Skeletal muscle satellite cell (primary cell): ENCODE measurements around the gene AFF3.

Experiments
- H3K27me3 ChIP-seq: 2 replicates; pipeline ENCODE4 v1.7.0; 2013; ENCODE audit warnings: low read length; ENCODE audit not compliant: control insufficient read depth, insufficient read depth
- H3K36me3 ChIP-seq: 2 replicates; pipeline ENCODE4 v1.7.0; 2013; ENCODE audit warnings: mild to moderate bottlenecking, control low read depth, low read length; ENCODE audit not compliant: insufficient read depth
- H3K4me1 ChIP-seq: 2 replicates; pipeline ENCODE4 v1.7.0; 2013; ENCODE audit warnings: low read length; ENCODE audit not compliant: control insufficient read depth, insufficient read depth
- H3K4me2 ChIP-seq: 2 replicates; pipeline ENCODE4 v1.7.0; 2013; ENCODE audit warnings: mild to moderate bottlenecking, low read length
- H3K4me3 ChIP-seq: 2 replicates; pipeline ENCODE4 v1.7.0; 2013; ENCODE audit warnings: low read length
- H3K9ac ChIP-seq: 2 replicates; pipeline ENCODE4 v1.7.0; 2013; ENCODE audit warnings: mild to moderate bottlenecking, low read depth, low read length, moderate library complexity
- H3K9me3 ChIP-seq: replicated peaks from 2 replicates; pipeline ENCODE4 v1.7.0; 2013; ENCODE audit warnings: mild to moderate bottlenecking, control low read depth, low read length

The AFF3 gene

GRCh38 chr2:99803846-99804245 lies 338.5 kb downstream of the AFF3 start:
- Histone ChIP-seq H3K9me3 (no peaks in the 10 kb centered on the region), H3K4me1 (no peaks in the 10 kb centered on the region), H3K4me3 (no peak overlapping the region), H3K9ac (no peak overlapping the region), H3K4me2 (no peak overlapping the region), H3K36me3 (no peaks in the 10 kb centered on the region), H3K27me3 (no peaks in the 10 kb centered on the region)

GRCh38 chr2:99802734-99803133 lies 339.7 kb downstream of the AFF3 start:
- Histone ChIP-seq H3K9me3 (no peaks in the 10 kb centered on the region), H3K36me3 (no peaks in the 10 kb centered on the region), H3K4me1 (no peaks in the 10 kb centered on the region), H3K27me3 (no peaks in the 10 kb centered on the region), H3K4me3 (no peak overlapping the region), H3K9ac (no peak overlapping the region), H3K4me2 (no peak overlapping the region)

GRCh38 chr2:99801327-99801901 lies 341.0 kb downstream of the AFF3 start:
- Histone ChIP-seq H3K4me3 (no peak overlapping the region), H3K9ac (no peak overlapping the region), H3K36me3 (no peaks in the 10 kb centered on the region), H3K4me1 (no peaks in the 10 kb centered on the region), H3K4me2 (no peak overlapping the region), H3K27me3 (no peaks in the 10 kb centered on the region), H3K9me3 (no peaks in the 10 kb centered on the region)

- H3K4me3 ChIP-seq: no peak overlapping the region
- H3K9ac ChIP-seq: no peak overlapping the region
- no peaks in the 10 kb centered on the region for H3K4me1 ChIP-seq
- H3K9me3 ChIP-seq: no peaks in the 10 kb centered on the region
- no peaks in the 10 kb centered on the region for H3K27me3 ChIP-seq
- H3K4me2 ChIP-seq: no peak overlapping the region
- H3K36me3 ChIP-seq: no peaks in the 10 kb centered on the region
These were observed 344.9 kb downstream of the AFF3 start for GRCh38 chr2:99797475-99797874.

- H3K27me3 ChIP-seq: no peaks in the 10 kb centered on the region
- H3K4me1 ChIP-seq: no peaks in the 10 kb centered on the region
- no peak overlapping the region for H3K4me2 ChIP-seq
- no peaks in the 10 kb centered on the region for H3K36me3 ChIP-seq
- H3K9ac ChIP-seq: no peak overlapping the region
- no peak overlapping the region for H3K4me3 ChIP-seq
- no peaks in the 10 kb centered on the region for H3K9me3 ChIP-seq
These were observed 348.0 kb downstream of the AFF3 start for GRCh38 chr2:99794414-99794813.

- H3K9me3 ChIP-seq: no peaks in the 10 kb centered on the region
- no peaks in the 10 kb centered on the region for H3K4me1 ChIP-seq
- no peak overlapping the region for H3K4me2 ChIP-seq
- H3K4me3 ChIP-seq: no peak overlapping the region
- no peak overlapping the region for H3K9ac ChIP-seq
- H3K36me3 ChIP-seq: no peaks in the 10 kb centered on the region
- no peaks in the 10 kb centered on the region for H3K27me3 ChIP-seq
These were observed 349.4 kb downstream of the AFF3 start for GRCh38 chr2:99793022-99793421.

- Histone ChIP-seq H3K9me3 (no peaks in the 10 kb centered on the region), H3K4me2 (no peak overlapping the region), H3K4me3 (no peak overlapping the region), H3K9ac (no peak overlapping the region), H3K4me1 (no peaks in the 10 kb centered on the region), H3K27me3 (no peaks in the 10 kb centered on the region), H3K36me3 (no peaks in the 10 kb centered on the region)
These were observed 352.5 kb downstream of the AFF3 start for GRCh38 chr2:99789849-99790248.

GRCh38 chr2:99787769-99788382 lies 354.5 kb downstream of the AFF3 start:
- Histone ChIP-seq H3K9ac (no peak overlapping the region), H3K4me1 (no peaks in the 10 kb centered on the region), H3K4me3 (no peak overlapping the region), H3K36me3 (no peaks in the 10 kb centered on the region), H3K27me3 (no peaks in the 10 kb centered on the region), H3K9me3 (no peaks in the 10 kb centered on the region), H3K4me2 (no peak overlapping the region)

- Histone ChIP-seq H3K9ac (no peak overlapping the region), H3K9me3 (no peaks in the 10 kb centered on the region), H3K27me3 (peaks cover 3% of the 10 kb centered on the region), H3K4me1 (no peaks in the 10 kb centered on the region), H3K4me3 (no peak overlapping the region), H3K4me2 (no peak overlapping the region), H3K36me3 (no peaks in the 10 kb centered on the region)
These were observed 355.6 kb downstream of the AFF3 start for GRCh38 chr2:99786636-99787390.

GRCh38 chr2:99784946-99785345 lies 357.4 kb downstream of the AFF3 start:
- Histone ChIP-seq H3K4me1 (no peaks in the 10 kb centered on the region), H3K36me3 (no peaks in the 10 kb centered on the region), H3K27me3 (peaks cover 3% of the 10 kb centered on the region), H3K4me3 (no peak overlapping the region), H3K9me3 (no peaks in the 10 kb centered on the region), H3K4me2 (no peak overlapping the region), H3K9ac (no peak overlapping the region)

- Histone ChIP-seq H3K36me3 (no peaks in the 10 kb centered on the region), H3K4me2 (no peak overlapping the region), H3K27me3 (peaks cover 3% of the 10 kb centered on the region), H3K9ac (no peak overlapping the region), H3K9me3 (no peaks in the 10 kb centered on the region), H3K4me1 (no peaks in the 10 kb centered on the region), H3K4me3 (no peak overlapping the region)
These were observed 358.1 kb downstream of the AFF3 start for GRCh38 chr2:99784282-99784681.

GRCh38 chr2:99780276-99780675 lies 362.1 kb downstream of the AFF3 start:
- H3K4me2 ChIP-seq: no peak overlapping the region
- H3K9me3 ChIP-seq: no peaks in the 10 kb centered on the region
- peaks cover 3% of the 10 kb centered on the region for H3K27me3 ChIP-seq
- H3K36me3 ChIP-seq: no peaks in the 10 kb centered on the region
- no peak overlapping the region for H3K9ac ChIP-seq
- H3K4me1 ChIP-seq: no peaks in the 10 kb centered on the region
- H3K4me3 ChIP-seq: no peak overlapping the region
